HepG2 (cell line): ENCODE measurements around the gene GRIK2. TPM values are rescaled to one million over a fixed set of nuclear protein-coding genes. Genes with fewer than 3 reads are reported as not detected.

Experiments
- ATAC-seq: fragments of 200-7000 bp; cut with Tn5 transposase; 3 replicates; pipeline ENCODE4 v1.9.1; 2020; ENCODE audit warnings: mild to moderate bottlenecking, moderate library complexity
- BruUV-seq: library from RNA; stranded (reverse); fragments of 400-500 nt; replicated peaks from 2 replicates; lab custom pipeline; 2021; lab: Mats Ljungman, UMichigan
- CTCF ChIA-PET: fragments of 300-600 bp; formaldehyde crosslinking; extraction: SDS; loops from one replicate; lab custom pipeline; 2021; ENCODE audit warnings: low total read pairs, inconsistent platforms, low intra/inter-chr PET ratio; lab: Yijun Ruan, JAX
- POLR2A ChIA-PET: fragments of 350-600 bp; sonication (Branson Sonifier 250); formaldehyde crosslinking; loops from one replicate; lab custom pipeline; 2020; ENCODE audit warnings: antibody characterized with exemption, inconsistent platforms; lab: Yijun Ruan, JAX
- DNase-seq: peaks from one replicate; pipeline ENCODE4 v3.0.0-alpha.2; 2015; ENCODE audit warnings: low spot score
- FAIRE-seq: peaks from 3 replicates; lab custom pipeline; 2011; peaks lifted over from hg19 to GRCh38; lab: Jason Lieb, UNC
- H2AFZ ChIP-seq: one replicate; pipeline ENCODE4 v1.6.1; 2011; ENCODE audit warnings: low read length, inconsistent platforms
- H3K27ac ChIP-seq: fragments of 300-600 bp; 3 replicates; pipeline ENCODE4 v1.8.0; 2011; ENCODE audit warnings: mixed run types, mild to moderate bottlenecking, mixed read lengths, low read length, inconsistent platforms; ENCODE audit not compliant: insufficient read depth; ENCODE audit errors: extremely low read length
- H3K27me3 ChIP-seq, 2 experiments: fragments of 200-600 bp in 1 of 2; 2 replicates in 1 of 2; 3 replicates in 1 of 2; pipeline versions ENCODE4 v1.6.0 to v1.8.0; 2011; ENCODE audit warnings: low read length in 2 of 2, mild to moderate bottlenecking in 2 of 2, moderate library complexity in 2 of 2, inconsistent platforms in 1 of 2; ENCODE audit not compliant: insufficient read depth in 2 of 2, control insufficient read depth in 1 of 2
- H3K36me3 ChIP-seq, 2 experiments: fragments of 200-600 bp in 1 of 2; replicated peaks in 1 of 2; 2 replicates in 1 of 2; 3 replicates in 1 of 2; pipeline versions ENCODE4 v1.5.1 to v1.8.0; 2011; ENCODE audit warnings: low read length in 2 of 2, inconsistent platforms in 1 of 2; ENCODE audit not compliant: insufficient read depth in 2 of 2, control insufficient read depth in 1 of 2
- H3K4me1 ChIP-seq: 2 replicates; pipeline ENCODE4 v1.5.1; 2012; ENCODE audit warnings: low read length, inconsistent platforms; ENCODE audit not compliant: insufficient read depth
- H3K4me2 ChIP-seq: 2 replicates; pipeline ENCODE4 v1.6.0; 2011; ENCODE audit warnings: low read depth, low read length, inconsistent platforms
- H3K4me3 ChIP-seq, 3 experiments: fragments of 200-600 bp in 1 of 3; sonication (generic), shearing (Covaris generic) in 1 of 3; replicated peaks in 1 of 3; 2 replicates each; pipeline ENCODE4 v1.5.1; 2011 to 2016; ENCODE audit warnings: low read length in 3 of 3, inconsistent platforms in 2 of 3, low read depth in 2 of 3, mild to moderate bottlenecking in 2 of 3, control low read depth in 1 of 3, mixed read lengths in 1 of 3; ENCODE audit not compliant: insufficient read depth in 1 of 3
- H3K79me2 ChIP-seq: one replicate; pipeline ENCODE4 v1.6.1; 2011; ENCODE audit warnings: low read length, inconsistent platforms; ENCODE audit not compliant: insufficient read depth
- H3K9ac ChIP-seq: 2 replicates; pipeline ENCODE4 v1.6.0; 2011; ENCODE audit warnings: mild to moderate bottlenecking, low read depth, low read length, inconsistent platforms; ENCODE audit not compliant: insufficient read depth
- H3K9me3 ChIP-seq: 2 replicates; pipeline ENCODE4 v1.5.1; 2012; ENCODE audit warnings: mild to moderate bottlenecking, low read length
- H4K20me1 ChIP-seq: 2 replicates; pipeline ENCODE4 v1.6.0; 2011; ENCODE audit warnings: inconsistent platforms, mild to moderate bottlenecking, low read length, moderate library complexity; ENCODE audit not compliant: insufficient read depth
- BHLHE40 ChIP-seq: IDR thresholded peaks from 2 replicates; pipeline ENCODE4 v1.6.1; 2011; ENCODE audit warnings: low read length, improper control_type of control experiment
- GTF2F1 ChIP-seq: fragments of 150-350 bp; IDR thresholded peaks from 2 replicates; pipeline ENCODE4 v1.6.1; 2014; ENCODE audit warnings: low read length
- JUN ChIP-seq: sonication (generic); formaldehyde crosslinking; IDR thresholded peaks from 2 replicates; pipeline ENCODE4 v1.4.0; 2020; ENCODE audit warnings: mild to moderate bottlenecking, missing genetic modification reagents
- KDM5A ChIP-seq: fragments of 200-600 bp; sonication (generic); IDR thresholded peaks from 2 replicates; pipeline ENCODE4 v1.7.0; 2018; ENCODE audit warnings: antibody characterized with exemption, mild to moderate bottlenecking, low read length, borderline replicate concordance
- MYNN ChIP-seq: sonication (generic); formaldehyde crosslinking; IDR thresholded peaks from 2 replicates; pipeline ENCODE4 v1.4.0; 2020; ENCODE audit warnings: mild to moderate bottlenecking, low read depth, missing genetic modification reagents
- PHF21A ChIP-seq: sonication (generic); formaldehyde crosslinking; IDR thresholded peaks from 2 replicates; pipeline ENCODE4 v1.5.0; 2020; ENCODE audit warnings: mild to moderate bottlenecking, missing genetic modification reagents
- RBM22 ChIP-seq: fragments of 200-400 bp; formaldehyde crosslinking; optimal IDR thresholded peaks from 2 replicates; pipeline ENCODE3; 2017; ENCODE audit warnings: mild to moderate bottlenecking, low read length, moderate library complexity
- TARDBP ChIP-seq: sonication (generic); formaldehyde crosslinking; IDR thresholded peaks from 2 replicates; pipeline ENCODE4 v1.8.0; 2022; ENCODE audit warnings: mild to moderate bottlenecking, missing genetic modification reagents
- WIZ ChIP-seq: sonication (generic); formaldehyde crosslinking; IDR thresholded peaks from 2 replicates; pipeline ENCODE4 v1.5.1; 2020; ENCODE audit warnings: mild to moderate bottlenecking, missing genetic modification reagents
- ZFAT ChIP-seq: sonication (generic); formaldehyde crosslinking; conservative IDR thresholded peaks from 2 replicates; pipeline ENCODE4 v1.8.1; 2023; ENCODE audit warnings: missing genetic modification reagents, inconsistent platforms
- ZFP36 ChIP-seq: fragments of 150-350 bp; IDR thresholded peaks from 2 replicates; pipeline ENCODE4 v1.6.1; 2018; ENCODE audit warnings: borderline replicate concordance, low read length, low read depth; ENCODE audit not compliant: partially characterized antibody
- ZFP90 ChIP-seq: sonication (generic); formaldehyde crosslinking; IDR thresholded peaks from 2 replicates; pipeline ENCODE4 v1.8.0; 2022; ENCODE audit warnings: missing genetic modification reagents, mild to moderate bottlenecking, inconsistent platforms, borderline replicate concordance
- ZNF256 ChIP-seq: sonication (generic); formaldehyde crosslinking; conservative IDR thresholded peaks from 2 replicates; pipeline ENCODE4 v1.4.0; 2020; ENCODE audit warnings: missing genetic modification reagents
- ZNF318 ChIP-seq: sonication (generic); formaldehyde crosslinking; IDR thresholded peaks from 2 replicates; pipeline ENCODE4 v1.4.0; 2020; ENCODE audit warnings: mild to moderate bottlenecking, missing genetic modification reagents
- ZNF362 ChIP-seq: sonication (generic); formaldehyde crosslinking; IDR thresholded peaks from 2 replicates; pipeline ENCODE4 v1.4.0; 2020; ENCODE audit warnings: missing genetic modification reagents, mild to moderate bottlenecking, borderline replicate concordance
- ZNF512 ChIP-seq: sonication (generic); formaldehyde crosslinking; IDR thresholded peaks from 2 replicates; pipeline ENCODE4 v1.4.0; 2020; ENCODE audit warnings: mild to moderate bottlenecking, missing genetic modification reagents
- WGBS: methylation state at CpG from one replicate; pipeline ENCODE4 v1.1.6; 2017; ENCODE audit warnings: low lambda C conversion rate; 5-methylcytosine and 5-hydroxymethylcytosine counted together
- in situ Hi-C: cut with HindIII; loops from 2 replicates; pipeline ENCODE4 v1.10.0; 2017; ENCODE audit warnings: low pct_unique_long_range_greater_than_20kb; ENCODE audit not compliant: extremely low pct_ligation_motif_present
- intact Hi-C: fragments of 100-400 bp; cut with micrococcal nuclease; formaldehyde crosslinking; loops from one replicate; pipeline ENCODE4 v1.10.0; 2022; ENCODE audit not compliant: unreplicated experiment
- polyA plus RNA-seq, 8 experiments: library from polyadenylated mRNA; depleted of rRNA in 3 of 8; stranded (reverse) in 7 of 8; unstranded in 1 of 8; fragments of >200 nt; fragmentation: Illumina TruSeq in 4 of 8; extraction: Trizol in 4 of 8; gene quantifications; 2 replicates each; pipeline versions ENCODE4 v1.2.1 to v1.2.3, GENCODE V29; 2011 to 2016; ENCODE audit warnings: low read depth in 4 of 8, missing spikeins in 1 of 8, mixed read lengths in 1 of 8; ENCODE audit not compliant: insufficient read depth in 1 of 8
- total RNA-seq, 5 experiments: library from RNA; depleted of rRNA; stranded (reverse); fragments of >200 nt; fragmentation: Illumina TruSeq; extraction: Trizol; gene quantifications; 2 replicates each; pipeline ENCODE4 v1.2.3, GENCODE V29; 2016; ENCODE audit warnings: low read depth in 1 of 5

Gene GRIK2
- total and polyA plus RNA-seq, 2 of the 13 experiments (the other 11 are each of a cell fraction or from before 2014, with no cell fraction given), result not detected

- no peak overlapping the region for H3K9ac ChIP-seq
- no TSS peak for BruUV-seq
- ChIA-PET CTCF (no interaction called here), POLR2A (no interaction called here)
- H3K36me3 ChIP-seq, result no peaks in the 10 kb centered on the region
- FAIRE-seq (no peak), DNase-seq (no peak), ATAC-seq (no peak)
- no peak overlapping the region for H3K4me3 ChIP-seq
- no peaks in the 10 kb centered on the region for H3K27me3 ChIP-seq
- H3K4me1 ChIP-seq, result no peaks in the 10 kb centered on the region
- no peak overlapping the region for H2AFZ ChIP-seq
- WGBS, result 0% methylated on average over 1 of the region's 1 CpG
- H3K9me3 ChIP-seq, result no peaks in the 10 kb centered on the region
- no peak overlapping the region for H3K27ac ChIP-seq
- no peak overlapping the region for H3K4me2 ChIP-seq
- no peaks in the 10 kb centered on the region for H4K20me1 ChIP-seq
- intact Hi-C loops (no loop called here), in situ Hi-C loops (no loop called here)
- H3K79me2 ChIP-seq, result no peaks in the 10 kb centered on the region
- TF ChIP-seq WIZ (CRISPR knock-in tag) (no peak), ZNF362 (no peak), ZNF512 (no peak), RBM22 (no peak), JUN (no peak), BHLHE40 (no peak), PHF21A (no peak), ZFP36 (no peak), MYNN (CRISPR knock-in tag) (no peak), ZNF318 (CRISPR knock-in tag) (no peak), ZFAT (CRISPR knock-in tag) (no peak), ZFP90 (CRISPR knock-in tag) (no peak), TARDBP (CRISPR knock-in tag) (no peak), ZNF256 (no peak), KDM5A (no peak), GTF2F1 (no peak)
Measured at GRCh38 chr6:101851911-101852310, 458.4 kb downstream of the GRIK2 start.
